Frontal cortex (tissue), 4 donors: ENCODE data around the gene HLA-DMA. TPM values are rescaled to one million over a fixed set of nuclear protein-coding genes. Genes with fewer than 3 reads are reported as not detected.

ENCODE experiments used
- DNase-seq, 2 donors: peaks; one replicate each; pipeline ENCODE4 v3.0.0; 2012; ENCODE audit warnings: low spot score in 2 of 2
- FAIRE-seq: peaks from 2 replicates; lab custom pipeline; 2012; peaks lifted over from hg19 to GRCh38; lab: Jason Lieb, UNC
- total RNA-seq: library from RNA; depleted of rRNA; stranded (reverse); fragments of >200 nt; gene quantifications from one replicate; pipeline ENCODE4 v1.2.3, GENCODE V29; 2014
- donor health status: control.
- donor health status: control.
- donor health status: control.

HLA-DMA gene
- total RNA-seq, 1 donor from 2014 or later = 0.82 TPM

DNA sequence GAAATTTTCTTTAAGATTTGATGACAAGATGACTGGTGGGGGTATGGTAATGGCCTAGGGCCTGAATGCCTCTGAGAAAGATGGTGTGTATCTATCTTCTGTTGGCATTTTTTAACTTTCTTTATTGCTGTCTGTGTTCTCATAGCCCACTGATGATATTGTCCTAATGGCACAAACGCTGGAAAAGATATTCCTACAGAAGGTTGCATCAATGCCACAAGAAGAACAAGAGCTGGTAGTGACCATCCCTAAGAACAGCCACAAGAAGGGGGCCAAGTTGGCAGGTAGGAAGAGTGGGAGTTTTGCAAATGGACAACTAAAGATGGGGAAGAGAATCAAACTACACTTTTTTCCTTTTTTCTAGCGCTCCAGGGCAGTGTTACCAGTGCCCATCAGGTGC, 23.0 kb upstream of the HLA-DMA start:
- DNase-seq (no peak), FAIRE-seq (no peak)

DNA sequence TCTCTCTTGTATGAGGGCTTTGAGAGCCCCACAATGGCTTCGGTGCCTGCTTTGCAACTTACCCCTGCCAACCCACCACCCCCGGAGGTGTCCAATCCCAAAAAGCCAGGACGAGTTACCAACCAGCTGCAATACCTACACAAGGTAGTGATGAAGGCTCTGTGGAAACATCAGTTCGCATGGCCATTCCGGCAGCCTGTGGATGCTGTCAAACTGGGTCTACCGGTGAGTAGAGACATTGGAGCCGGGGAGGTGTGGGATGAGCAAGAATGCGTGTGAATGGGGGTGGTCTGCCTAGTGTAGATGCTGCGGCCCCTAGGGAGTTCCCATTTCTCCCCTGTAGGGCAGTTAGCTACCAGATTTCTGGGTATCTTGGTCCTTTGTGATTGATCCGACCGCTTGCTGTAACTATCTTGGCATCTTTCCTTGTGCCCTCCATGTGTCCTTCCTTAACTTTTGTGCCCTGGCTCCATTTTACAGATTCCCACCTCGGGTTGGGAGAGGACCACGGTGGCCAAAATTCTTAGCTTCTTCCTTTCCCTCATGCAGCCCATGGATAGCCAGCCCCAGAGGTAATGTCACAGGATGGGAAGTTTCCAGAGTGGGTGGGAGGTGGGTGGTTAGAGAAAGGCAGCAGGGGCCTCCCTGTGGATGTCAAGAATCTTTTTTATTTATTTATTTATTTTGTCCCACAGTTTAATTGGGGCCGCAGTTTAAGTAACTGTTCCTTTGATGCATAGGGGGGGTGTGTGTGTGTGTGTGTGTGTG, 21.8 kb upstream of the HLA-DMA start:
- DNase-seq (no peak), FAIRE-seq (no peak)

DNA sequence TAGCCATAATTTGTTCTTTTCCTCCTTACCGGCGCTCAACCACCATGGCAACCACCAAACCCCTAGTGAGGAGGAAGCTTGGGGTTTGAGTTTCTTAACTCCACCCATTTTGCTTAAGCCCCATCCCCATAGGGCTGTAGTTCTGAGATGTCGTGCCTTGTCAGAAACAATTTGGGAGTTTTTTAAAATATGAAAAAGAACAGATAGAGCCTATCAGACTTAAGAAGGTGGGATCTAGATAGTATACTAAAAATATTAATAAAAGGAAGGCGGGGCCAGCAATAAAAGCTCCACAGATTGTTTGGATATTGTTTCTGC, 21.1 kb upstream of the HLA-DMA start:
- no peak for FAIRE-seq
- no peak for DNase-seq

DNA sequence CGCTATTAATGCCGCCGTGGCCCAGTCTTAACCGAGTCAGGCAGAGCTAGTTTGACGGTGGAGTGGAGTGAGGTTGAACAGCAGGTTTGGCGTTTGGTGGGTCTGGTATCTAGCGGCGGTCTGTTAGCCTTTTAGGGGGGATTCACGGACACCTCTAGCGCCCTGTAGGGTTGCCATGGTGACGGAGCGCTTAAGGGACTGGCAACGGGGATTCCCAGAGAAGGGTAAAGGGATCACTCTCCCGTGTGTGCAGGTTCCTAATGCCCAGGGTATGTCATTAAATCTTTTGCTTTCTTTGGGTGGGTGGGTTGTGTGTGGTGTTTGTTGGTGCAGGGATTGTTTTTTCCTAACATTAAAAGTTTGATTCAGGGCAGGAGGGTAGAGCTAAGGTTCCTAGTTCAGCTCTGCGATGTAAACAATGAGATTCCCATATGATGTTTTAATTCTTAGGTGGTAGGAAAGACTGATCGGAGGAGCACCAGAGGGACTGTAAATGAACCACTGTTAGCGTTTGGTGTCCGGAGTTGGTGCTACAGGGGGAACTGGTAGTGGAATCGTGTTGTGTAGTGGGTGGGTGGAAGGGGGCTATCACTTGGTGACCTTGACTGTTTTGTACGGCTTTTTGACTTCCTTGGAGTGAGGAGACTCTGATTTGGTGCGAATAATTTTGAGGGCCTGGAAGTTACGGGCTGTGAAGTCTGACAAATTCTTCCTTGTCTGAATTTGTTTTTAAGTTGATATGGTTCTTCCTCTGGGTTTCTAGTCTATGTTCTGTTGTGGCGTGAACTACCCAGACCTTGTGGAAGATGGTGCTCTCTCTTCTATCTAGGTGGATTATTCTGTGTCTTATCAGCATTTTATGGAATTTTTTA, 20.5 kb upstream of the HLA-DMA start:
- FAIRE-seq (no peak), DNase-seq (no peak)

DNA sequence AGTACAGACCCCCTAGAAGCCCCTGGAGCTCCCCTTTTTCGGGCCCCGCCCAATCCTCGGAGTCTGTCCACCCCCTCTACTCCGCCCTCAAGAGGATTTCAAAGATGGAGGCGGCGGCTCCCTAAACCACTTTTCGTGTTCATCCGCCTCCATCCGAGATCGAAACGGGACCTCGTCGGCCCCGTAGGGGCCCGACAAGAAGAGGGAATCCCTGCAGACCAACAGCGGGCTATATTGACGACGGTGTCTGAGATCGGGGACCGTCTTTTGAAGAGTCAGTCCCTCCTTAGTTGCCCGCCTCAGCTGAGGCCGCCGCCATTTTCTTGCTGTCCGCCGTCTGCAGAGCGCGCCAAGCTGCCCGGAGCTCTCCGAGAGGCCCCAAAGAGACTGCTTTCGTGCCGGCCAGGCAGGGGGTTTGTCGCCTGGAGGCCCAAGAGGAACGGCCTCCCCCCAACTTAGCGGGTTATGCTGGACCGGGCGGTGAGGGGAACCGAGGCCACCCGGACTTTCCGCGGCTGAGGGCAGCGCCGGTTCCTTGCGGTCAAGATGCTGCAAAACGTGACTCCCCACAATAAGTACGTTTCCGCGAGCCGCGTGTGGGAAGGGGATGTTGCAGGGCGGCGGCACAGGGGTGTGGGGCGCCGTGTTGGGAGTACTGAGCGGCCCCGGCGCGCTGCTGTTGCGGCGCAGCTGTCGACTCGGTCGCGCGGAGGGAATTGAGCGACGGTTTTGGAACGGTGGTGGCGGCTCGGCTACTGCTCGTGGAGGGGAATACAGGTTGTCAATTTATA, 19.7 kb upstream of the HLA-DMA start:
- FAIRE-seq = no peak
- peak in 1 of 2 donors; percentile 56 for DNase-seq

DNA sequence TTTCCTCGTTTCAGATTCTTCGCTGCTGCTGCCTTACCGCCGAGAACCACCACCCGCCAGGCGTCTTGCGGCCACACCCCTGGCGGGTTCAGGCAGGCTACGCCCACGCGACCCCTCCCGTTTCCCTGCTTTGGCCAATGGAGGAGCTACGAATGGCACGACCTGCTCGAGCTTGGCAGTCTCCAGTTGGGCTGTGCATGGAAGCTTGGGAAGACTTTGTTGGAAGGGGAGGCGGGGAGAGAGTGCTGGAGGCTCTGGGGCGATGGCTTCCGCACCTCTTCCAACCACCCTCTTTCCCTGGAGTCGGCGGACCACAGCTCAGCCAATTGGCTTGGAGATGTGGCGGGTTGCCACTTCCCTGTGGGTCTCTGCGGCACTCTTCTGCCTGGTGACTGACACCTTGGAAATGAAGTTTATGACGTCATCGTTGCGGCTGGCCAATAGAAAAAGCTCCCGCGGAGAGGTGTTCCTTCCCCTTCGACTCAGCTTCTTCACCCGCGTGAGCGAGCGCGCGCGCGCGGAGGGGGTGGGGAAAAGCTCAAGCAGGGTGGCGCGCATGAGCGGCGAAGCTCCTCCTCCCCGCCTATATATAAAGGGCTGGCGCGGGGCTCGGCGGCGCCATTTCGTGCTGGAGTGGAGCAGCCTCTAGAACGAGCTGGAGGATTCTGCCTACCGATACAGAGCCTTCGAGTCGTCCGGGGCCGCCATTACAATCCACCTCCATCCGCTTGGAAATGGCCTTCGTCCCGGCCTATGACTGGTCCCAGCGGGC, 18.9 kb upstream of the HLA-DMA start:
- peak; percentile 30 for FAIRE-seq

DNA sequence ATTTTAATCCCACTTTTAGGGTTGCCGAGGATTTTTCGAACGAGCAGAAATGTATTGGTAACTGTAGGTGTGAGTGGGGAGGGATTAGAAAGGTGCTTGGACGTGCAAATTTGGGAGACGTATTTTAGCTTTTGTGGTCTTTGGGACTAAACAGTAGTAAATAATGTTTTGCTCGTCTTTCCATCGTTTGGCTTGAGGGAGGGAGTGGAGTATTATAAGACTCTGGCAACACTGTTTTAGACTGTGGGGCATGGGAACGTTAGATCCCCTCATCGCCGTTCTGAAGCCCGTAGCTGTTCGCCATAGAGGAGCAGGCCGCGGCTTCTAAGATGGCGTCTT, 18.3 kb upstream of the HLA-DMA start:
- FAIRE-seq = no peak
- DNase-seq = no peak

More for the DNA sequence above, 18.9 kb upstream of the HLA-DMA start:
- peak; percentile 87 to 91 for DNase-seq

DNA sequence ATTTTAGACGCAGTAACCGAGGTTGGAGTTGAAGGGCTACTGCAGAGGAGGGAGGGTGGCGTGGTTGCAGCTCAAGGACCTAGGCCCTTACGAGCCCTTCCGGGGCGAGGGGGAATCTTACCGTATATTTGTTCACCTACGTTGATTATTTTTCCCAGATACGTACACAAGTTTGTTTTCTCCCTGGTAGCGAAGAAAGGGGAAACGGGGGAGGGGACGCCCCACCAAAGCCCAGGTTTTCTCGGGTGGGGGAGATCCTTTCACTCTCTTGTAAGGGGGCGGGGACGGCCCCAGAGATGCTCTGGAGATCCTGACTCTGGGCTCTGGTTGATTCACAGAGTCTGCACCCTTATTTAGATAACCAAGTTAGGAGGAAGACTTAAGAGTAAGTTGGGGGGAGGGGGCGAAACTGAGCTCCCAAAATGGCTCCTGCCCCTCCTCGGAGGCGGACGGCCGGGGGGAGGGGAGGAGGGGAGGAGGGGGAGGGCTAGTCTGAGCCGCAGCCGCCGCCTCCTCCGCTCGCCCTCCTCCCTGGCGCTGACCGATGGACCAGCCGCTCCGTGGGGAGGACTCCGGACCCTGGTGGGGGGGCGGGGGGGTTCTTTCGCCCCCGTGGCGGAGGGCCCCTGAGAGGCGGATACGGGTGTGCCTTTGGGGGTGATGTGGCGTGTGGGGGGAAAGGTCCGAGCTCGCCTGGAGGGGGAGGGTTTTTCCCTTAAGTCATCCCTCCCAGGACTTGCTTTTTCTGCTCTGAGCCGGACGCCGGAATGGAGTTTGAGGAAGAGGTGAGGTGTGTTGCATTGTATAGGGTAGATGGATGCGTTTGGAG, 17.7 kb upstream of the HLA-DMA start:
- DNase-seq = peak; percentile 48 to 71
- no peak for FAIRE-seq

DNA sequence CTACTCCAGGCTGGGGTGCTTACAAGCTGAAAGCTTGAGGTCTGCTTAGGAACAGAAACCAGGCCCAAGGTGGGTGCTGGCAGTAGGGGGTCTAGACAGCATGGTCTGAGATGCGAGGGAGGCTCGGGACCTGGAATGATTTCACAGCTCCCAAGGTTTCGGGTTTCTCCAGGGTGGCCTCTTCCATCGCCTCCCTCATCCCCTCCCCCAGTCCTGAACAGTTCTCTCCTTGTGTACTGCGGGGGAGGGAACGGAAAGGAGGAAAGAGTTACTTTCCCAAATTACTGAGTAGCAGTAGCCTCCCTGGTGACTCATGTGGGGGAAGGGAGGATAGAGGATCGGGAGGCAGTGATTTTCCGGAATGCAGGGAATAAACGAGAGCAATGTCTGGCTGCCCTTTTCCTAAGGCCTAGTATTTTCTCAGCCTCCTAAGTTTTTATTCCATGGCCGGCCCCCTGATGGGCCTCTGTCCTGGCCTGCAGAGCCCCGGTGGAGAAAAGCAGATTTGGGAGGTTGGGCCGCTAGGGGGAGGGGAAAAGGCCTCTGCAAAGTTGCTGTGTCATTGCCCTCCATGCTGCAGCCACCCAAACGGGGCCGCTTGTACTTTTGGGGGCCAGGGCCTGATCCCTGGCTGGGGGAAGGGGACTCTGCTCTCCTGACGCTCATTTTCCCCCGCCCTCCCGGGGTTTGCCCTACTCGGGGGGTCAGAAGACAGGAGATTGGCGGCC, 17.0 kb upstream of the HLA-DMA start:
- FAIRE-seq = no peak

DNA sequence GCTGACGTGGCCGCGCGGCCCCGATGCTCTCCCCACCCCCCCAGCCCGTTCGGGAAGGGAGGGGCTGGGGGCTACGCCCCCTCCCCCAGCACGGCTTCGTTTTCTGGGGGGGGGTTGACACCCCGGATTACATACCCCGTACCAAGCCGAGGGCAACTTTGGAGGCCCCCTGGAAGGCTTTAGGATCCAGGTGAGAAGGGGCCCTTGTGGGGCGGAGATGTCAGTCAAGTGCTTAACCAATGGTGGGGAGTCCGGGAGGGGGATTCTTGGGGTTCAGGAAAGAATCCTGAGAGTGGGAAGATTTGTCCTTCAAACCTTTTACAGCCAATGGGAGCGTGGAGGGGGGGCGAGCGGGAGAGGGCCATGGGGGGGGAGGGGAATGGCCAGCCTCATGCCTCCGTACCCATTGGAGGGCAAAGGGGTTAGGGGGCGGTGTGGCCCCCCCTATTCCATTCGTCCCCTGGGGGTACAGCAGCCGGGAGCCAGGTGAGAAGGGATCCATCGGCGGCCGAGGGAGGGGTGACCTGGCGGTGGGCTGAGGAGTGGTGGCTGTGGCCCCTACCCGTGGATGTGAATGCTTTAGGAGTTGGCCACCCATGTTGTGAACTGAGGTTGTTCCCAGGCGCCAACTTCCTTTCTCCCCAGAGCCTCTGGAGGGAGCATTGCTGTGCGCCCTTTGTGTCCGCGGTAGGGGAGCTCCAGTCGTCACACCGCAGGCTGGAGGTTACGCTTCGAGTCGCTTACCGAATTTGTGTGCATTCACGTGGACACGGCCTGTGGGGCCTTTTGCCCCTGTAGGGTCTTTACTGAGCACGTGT, 16.2 kb upstream of the HLA-DMA start:
- no peak for FAIRE-seq
- DNase-seq = peak; percentile 74 to 78

More for the DNA sequence above, 17.0 kb upstream of the HLA-DMA start:
- DNase-seq = no peak

DNA sequence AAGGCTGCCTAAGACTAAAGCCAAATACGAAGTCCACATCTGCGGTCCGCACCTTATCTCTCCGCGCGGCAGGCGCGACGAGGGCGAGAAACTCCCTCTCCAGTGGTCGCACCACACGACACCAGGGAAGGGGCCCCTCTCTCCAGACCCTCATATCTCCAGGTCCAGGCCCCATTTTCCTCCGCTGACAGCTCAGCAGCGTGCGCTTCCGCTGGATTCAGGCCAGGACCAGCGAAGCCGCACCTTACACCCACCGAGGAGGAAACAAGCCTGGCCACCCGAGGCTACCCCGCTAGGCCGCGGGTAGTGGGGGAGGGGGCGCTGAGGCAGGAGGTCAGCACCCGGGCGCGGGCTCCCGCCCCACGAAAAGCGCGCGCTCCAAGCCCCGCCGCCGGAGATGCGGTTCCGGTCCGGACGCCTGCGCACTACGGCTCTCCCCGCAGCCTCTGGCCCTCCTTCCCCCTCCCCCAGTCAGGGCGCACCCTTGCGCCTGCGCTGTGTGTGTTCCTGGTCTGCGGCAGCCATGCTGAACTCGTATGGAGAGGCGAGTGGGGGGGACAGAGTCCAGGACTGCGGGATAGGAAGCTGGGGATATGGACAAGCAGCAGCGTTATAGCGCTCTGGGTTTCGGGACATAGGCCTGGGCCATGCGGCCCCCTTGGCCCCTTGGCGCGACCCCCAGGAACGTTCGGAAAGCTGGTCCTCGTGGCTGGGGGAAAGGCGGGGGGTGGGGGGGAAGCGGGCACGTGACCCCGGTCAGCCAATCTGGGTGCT, 15.4 kb upstream of the HLA-DMA start, which contains the start of gene BRD2:
Gene BRD2, plus strand, starts transcription at position 502 of the 774 bp plus-strand sequence. CDS start 4,305 bp downstream, outside the sequence.
- DNase-seq (peak; percentile 85 to 86), FAIRE-seq (no peak)

DNA sequence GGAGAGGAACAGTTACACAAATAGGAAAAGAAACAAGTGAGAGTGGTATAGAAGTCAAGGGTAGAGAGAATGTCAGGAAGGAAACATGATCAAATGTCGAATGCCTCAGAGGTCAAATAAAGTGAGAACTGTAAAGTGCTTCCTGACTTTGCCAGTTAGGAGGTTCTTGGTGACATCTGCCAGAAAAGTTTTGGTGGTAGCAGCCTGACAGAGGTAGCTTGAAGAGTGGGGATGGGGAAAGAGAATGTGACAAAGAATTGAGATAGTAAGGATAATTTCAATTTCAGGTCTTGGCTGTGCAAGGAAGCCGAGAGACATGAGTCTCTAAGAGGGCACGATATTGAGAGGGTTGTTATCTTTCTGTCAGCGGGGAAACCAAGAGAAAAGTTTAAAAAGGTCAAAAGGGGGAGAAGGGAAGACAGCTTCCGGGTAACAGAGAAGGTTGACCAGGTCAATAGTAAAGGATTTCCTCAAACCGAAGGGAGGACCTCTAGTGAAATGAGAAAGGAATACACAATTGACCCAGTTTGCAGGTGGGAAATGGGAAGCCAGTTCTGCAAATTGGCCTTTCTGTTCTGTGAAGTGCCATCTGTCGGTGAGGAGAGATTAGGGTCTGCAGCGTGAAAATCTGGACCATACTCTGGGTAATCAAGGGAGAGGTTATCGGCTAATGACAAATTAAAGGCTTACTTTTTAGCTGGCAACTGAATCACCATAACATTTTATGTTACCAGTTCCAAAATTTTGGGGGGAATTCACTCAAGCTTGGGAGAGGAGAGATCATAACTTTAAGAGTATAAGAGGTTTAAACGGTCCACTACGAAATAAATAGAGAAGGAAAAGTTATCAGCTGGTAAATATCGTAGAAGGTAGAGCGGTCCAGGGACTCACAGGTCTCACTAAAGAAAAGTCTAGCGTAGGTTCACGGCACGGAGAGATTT, 14.5 kb upstream of the HLA-DMA start:
- FAIRE-seq = no peak
- DNase-seq = no peak

DNA sequence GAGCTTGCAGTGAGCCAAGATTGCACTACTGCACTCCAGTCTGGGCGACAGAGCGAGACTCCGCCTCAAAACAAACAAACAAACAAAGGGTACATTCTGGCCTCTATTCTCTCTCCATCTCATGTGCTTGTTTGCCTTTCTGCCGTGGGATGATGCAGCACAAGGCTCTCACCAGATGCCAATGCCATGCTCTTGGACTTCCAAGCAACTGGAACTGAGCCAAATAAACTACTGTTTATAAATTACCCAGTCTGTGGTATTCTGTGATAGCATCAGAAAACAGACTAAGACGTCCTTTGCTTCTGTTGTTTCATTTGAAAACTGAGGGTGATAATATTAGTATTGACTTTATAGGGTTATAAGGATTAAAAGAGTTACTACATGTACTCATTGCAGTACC, 11.9 kb upstream of the HLA-DMA start:
- DNase-seq (no peak), FAIRE-seq (no peak)

DNA sequence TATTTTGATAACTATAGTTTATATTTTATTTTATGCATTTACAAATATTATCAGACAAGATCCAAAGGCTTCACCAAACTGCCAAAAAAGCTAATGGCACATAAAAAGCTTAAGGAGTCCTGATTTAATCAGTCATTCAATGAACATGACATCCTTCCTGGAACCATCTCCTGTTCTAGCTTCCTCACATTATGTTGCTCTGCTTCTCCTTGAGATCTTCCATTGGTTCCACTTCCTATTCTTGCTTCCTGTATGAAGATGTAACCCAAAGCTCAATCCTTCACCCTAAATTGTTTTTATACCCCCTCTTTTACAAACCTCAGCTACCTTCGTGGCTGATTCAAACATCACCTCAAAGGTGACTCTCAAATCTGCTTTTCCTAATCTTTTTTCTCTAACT, 11.0 kb upstream of the HLA-DMA start:
- DNase-seq = no peak
- no peak for FAIRE-seq

DNA sequence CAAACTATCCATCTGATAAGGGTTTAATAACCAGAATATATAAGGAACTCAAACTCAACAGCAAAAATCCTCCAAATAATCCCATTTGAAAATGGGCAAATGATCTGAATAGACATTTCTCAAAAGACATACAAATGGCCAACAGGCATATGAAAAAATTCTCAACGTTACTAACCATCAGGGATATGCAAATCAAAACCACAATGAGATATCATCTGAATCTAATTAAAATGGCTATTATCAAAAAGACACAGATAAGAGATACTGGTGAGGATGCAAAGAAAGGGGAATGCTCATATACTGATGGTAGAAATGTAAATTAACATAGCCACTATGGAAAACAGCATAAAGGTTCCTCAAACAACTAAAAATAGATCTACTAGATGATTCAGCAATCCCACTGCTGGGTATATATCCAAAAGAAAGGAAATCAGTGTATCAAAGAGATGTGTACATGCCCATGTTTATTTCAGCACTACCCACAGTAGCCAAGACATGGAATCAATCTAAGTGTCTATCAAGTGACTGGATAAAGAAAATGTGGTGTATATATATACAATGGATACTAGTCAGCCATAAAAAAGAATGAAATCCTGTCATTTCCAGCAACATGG, 9.4 kb upstream of the HLA-DMA start:
- DNase-seq (no peak), FAIRE-seq (no peak)
